ENCODE results near the gene IL22. TPM values are rescaled to one million over a fixed set of nuclear protein-coding genes. Genes with fewer than 3 reads are reported as not detected.
"Not testable (repeated sequence)": the region's sequence is repeated elsewhere in the genome, so short reads cannot be mapped to it uniquely, and the experiment has no call there.

The IL22 gene
- total RNA-seq, 2 experiments from 2014 or later = 1.4 to 1.6 TPM

GRCh38 chr12:68229956-68230355, 23.4 kb downstream of the IL22 start:
- H3K4me1 Mint-ChIP-seq = peaks cover 13% of the 10 kb centered on the region
- H3K27me3 Mint-ChIP-seq = peaks cover 7% of the 10 kb centered on the region
- ChIA-PET CTCF (no interaction called here), POLR2A (no interaction called here)
- no peak overlapping the region for H3K27ac Mint-ChIP-seq
- H3K4me3 Mint-ChIP-seq = no peak overlapping the region
- DNase-seq = no peak
- ATAC-seq = no peak
- no peaks in the 10 kb centered on the region for H3K36me3 Mint-ChIP-seq (ENCODE audit: low read depth)
- intact Hi-C loops (cut with DNase I, micrococcal nuclease) = loop anchor here in 1 of 2 experiments (10.0 kb wide), 1 partner anchor 455 kb away; the partner anchor contains the start of gene NUP107
- no peaks in the 10 kb centered on the region for H3K9me3 Mint-ChIP-seq (ENCODE audit: low read depth)

DNA sequence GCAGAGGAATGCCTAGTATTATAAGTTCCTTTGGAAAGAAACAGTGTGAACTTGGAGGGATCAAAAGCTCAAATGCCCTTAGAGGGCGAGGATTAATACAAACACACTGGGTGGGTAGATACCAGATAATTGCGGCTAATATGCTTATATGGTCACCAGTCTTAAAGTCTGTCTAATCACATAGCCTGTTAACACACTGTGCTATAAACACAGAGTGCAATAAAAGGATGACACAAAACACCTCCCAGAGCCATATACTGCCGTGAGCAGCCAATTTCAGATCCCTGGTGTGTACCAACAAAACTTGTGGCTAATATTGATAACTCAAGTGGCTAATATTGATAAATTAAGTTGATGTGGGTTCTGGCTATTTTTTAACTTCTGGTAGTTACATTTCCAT, 26.0 kb downstream of the IL22 start:
- DNase-seq (no peak), ATAC-seq (no peak)
- H3K27ac Mint-ChIP-seq = no peak overlapping the region
- H3K36me3 Mint-ChIP-seq (ENCODE audit: low read depth) = no peaks in the 10 kb centered on the region
- H3K4me1 Mint-ChIP-seq = peaks cover 18% of the 10 kb centered on the region
- ChIA-PET CTCF (no interaction called here), POLR2A (no interaction called here)
- no peaks in the 10 kb centered on the region for H3K9me3 Mint-ChIP-seq (ENCODE audit: low read depth)
- H3K4me3 Mint-ChIP-seq = no peak overlapping the region
- intact Hi-C loops (cut with DNase I, micrococcal nuclease) = loop anchor here in 1 of 2 experiments (10.0 kb wide), 1 partner anchor 457 kb away; the partner anchor contains the start of gene NUP107
- peaks cover 10% of the 10 kb centered on the region for H3K27me3 Mint-ChIP-seq

- peaks cover 11% of the 10 kb centered on the region for H3K4me1 Mint-ChIP-seq
- POLR2A ChIA-PET = no interaction called here
- peaks cover 10% of the 10 kb centered on the region for H3K27me3 Mint-ChIP-seq
- intact Hi-C loops (cut with DNase I, micrococcal nuclease) = loop anchor here in 1 of 2 experiments (10.0 kb wide), 1 partner anchor 459 kb away; the partner anchor contains the start of gene NUP107
- CTCF ChIA-PET = interaction anchor here (0.7 to 6.1 kb wide), 5 partner anchors 11 to 95 kb away, joined by 3 to 143 read pairs (median 4); no protein-coding TSS in a partner anchor
- H3K36me3 Mint-ChIP-seq (ENCODE audit: low read depth) = no peaks in the 10 kb centered on the region
- H3K4me3 Mint-ChIP-seq = no peak within 1 kb of the TSS
- DNase-seq = peak; percentile 14
- no peaks in the 10 kb centered on the region for H3K9me3 Mint-ChIP-seq (ENCODE audit: low read depth)
- ATAC-seq = peak; percentile 50
- no peak within 1 kb of the TSS for H3K27ac Mint-ChIP-seq
Measured at GRCh38 chr12:68225576-68226476, 27.6 kb downstream of the IL22 start, which contains the start of gene IL26. TSS of gene IL26 (minus strand) at chr12:68225810. CDS start at chr12:68225756, 54 bp downstream.

- intact Hi-C loops (cut with DNase I, micrococcal nuclease) = loop anchor here in 1 of 2 experiments (10.0 kb wide), 1 partner anchor 460 kb away; the partner anchor contains the start of gene NUP107
- ATAC-seq (no peak), DNase-seq (no peak)
- Mint-ChIP-seq H3K4me3 (no peak overlapping the region), H3K36me3 (ENCODE audit: low read depth) (no peaks in the 10 kb centered on the region), H3K4me1 (peaks cover 10% of the 10 kb centered on the region), H3K27ac (no peak overlapping the region), H3K9me3 (ENCODE audit: low read depth) (no peaks in the 10 kb centered on the region), H3K27me3 (peaks cover 10% of the 10 kb centered on the region)
- ChIA-PET POLR2A (no interaction called here), CTCF (interaction anchor here (0.6 to 6.1 kb wide), 12 partner anchors 12 to 184 kb away, joined by 3 to 143 read pairs (median 7); no protein-coding TSS in a partner anchor)
Measured at GRCh38 chr12:68224613-68225285, 28.7 kb downstream of the IL22 start.

DNA sequence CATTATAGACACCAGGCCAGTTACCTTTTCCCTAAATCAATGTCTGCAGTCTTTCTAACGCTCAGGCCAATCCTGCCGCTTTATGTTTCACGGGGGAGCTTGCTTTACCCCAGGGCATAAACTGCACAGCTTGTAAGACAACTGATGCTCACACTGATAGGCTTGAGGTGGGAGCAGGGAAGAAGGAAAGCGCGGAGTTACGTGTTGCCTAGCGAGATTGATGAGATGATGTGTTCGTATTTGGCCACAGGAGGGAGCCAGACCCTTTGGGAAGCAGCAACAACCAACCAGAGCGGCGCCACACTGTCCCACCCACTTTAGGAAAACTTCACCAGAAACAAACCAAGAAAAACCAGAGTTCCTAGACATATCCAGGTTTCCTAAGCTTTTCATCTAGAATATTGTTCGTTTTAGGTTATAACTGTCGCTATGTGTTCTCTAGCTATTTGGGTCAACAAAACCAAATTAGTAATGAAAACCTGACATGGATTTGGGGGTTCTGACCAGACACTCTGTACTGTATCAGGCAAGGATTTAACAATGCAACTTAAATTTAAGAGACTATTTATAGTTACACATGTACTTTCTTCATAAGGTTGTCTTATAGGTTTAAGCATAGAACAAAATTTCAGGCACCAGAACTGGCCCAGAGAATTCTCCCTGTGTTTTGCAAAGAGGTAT, 30.2 kb downstream of the IL22 start:
- DNase-seq (peak; percentile 85), ATAC-seq (peak; percentile 95)
- Mint-ChIP-seq H3K27me3 (peaks cover 13% of the 10 kb centered on the region), H3K4me1 (peaks cover 10% of the 10 kb centered on the region), H3K27ac (no peak overlapping the region), H3K4me3 (no peak overlapping the region), H3K9me3 (ENCODE audit: low read depth) (no peaks in the 10 kb centered on the region), H3K36me3 (ENCODE audit: low read depth) (no peaks in the 10 kb centered on the region)
- ChIA-PET POLR2A (interaction anchor here (0.6 to 0.7 kb wide), 2 partner anchors 62 to 543 kb away, joined by 6 to 8 read pairs; no protein-coding TSS in a partner anchor), CTCF (interaction anchor here (0.6 to 6.1 kb wide), 43 partner anchors 9 to 868 kb away, joined by 3 to 143 read pairs (median 5); partner anchors contain the start of genes IL22 and MDM1)
- intact Hi-C loops (cut with DNase I, micrococcal nuclease) = loop anchor here (1.0 to 10.0 kb wide), 4 partner anchors 94 to 462 kb away; partner anchors contain the start of gene NUP107 (in 1 of the 2)

GRCh38 chr12:68222326-68222725, 31.1 kb downstream of the IL22 start:
- POLR2A ChIA-PET = interaction anchor here (0.6 to 0.7 kb wide), 2 partner anchors 63 to 544 kb away, joined by 6 to 8 read pairs; no protein-coding TSS in a partner anchor
- Mint-ChIP-seq H3K4me3 (no peak overlapping the region), H3K27me3 (peaks cover 13% of the 10 kb centered on the region), H3K4me1 (peaks cover 10% of the 10 kb centered on the region), H3K9me3 (ENCODE audit: low read depth) (no peaks in the 10 kb centered on the region), H3K27ac (no peak overlapping the region), H3K36me3 (ENCODE audit: low read depth) (no peaks in the 10 kb centered on the region)
- DNase-seq = no peak
- CTCF ChIA-PET = interaction anchor here (0.7 to 6.1 kb wide), 33 partner anchors 8 to 868 kb away, joined by 3 to 143 read pairs (median 6); partner anchors contain the start of genes IL22 and MDM1
- ATAC-seq = no peak
- intact Hi-C loops (cut with DNase I, micrococcal nuclease) = loop anchor here in 1 of 2 experiments (2.0 to 10.0 kb wide), 2 partner anchors 182 to 462 kb away; partner anchors contain the start of gene NUP107

DNA sequence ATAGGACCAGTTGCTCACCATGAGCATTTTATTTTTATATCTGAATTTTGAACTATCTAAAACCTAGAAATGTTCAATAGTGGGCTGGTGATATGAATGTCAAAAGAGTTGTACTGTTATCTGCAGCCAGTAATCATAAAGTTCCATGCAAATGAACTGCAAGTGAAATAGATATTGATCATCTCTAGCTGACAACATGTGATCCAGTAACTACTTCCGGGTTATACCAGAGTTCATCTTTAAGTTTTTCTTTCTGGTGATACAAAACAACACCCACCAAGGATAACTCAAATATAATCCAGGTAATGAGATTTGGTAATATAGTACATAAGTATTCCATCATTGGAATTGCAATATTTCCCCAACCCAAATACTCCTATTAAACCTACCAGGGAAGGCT, 31.9 kb downstream of the IL22 start:
- Mint-ChIP-seq H3K27ac (no peak overlapping the region), H3K4me3 (no peak overlapping the region), H3K27me3 (peaks cover 10% of the 10 kb centered on the region), H3K9me3 (ENCODE audit: low read depth) (no peaks in the 10 kb centered on the region), H3K36me3 (ENCODE audit: low read depth) (no peaks in the 10 kb centered on the region), H3K4me1 (peaks cover 10% of the 10 kb centered on the region)
- CTCF ChIA-PET = interaction anchor here (1.2 to 6.1 kb wide), 7 partner anchors 10 to 181 kb away, joined by 3 to 143 read pairs (median 6); partner anchors contain the start of gene MDM1
- POLR2A ChIA-PET = no interaction called here
- no peak for ATAC-seq
- no peak for DNase-seq
- intact Hi-C loops (cut with DNase I, micrococcal nuclease) = loop anchor here in 1 of 2 experiments (10.0 kb wide), 1 partner anchor 463 kb away; the partner anchor contains the start of gene NUP107

GRCh38 chr12:68210875-68211274, 42.5 kb downstream of the IL22 start:
- intact Hi-C loops (cut with DNase I, micrococcal nuclease) = no loop called here
- Mint-ChIP-seq H3K9me3 (ENCODE audit: low read depth) (no peaks in the 10 kb centered on the region), H3K4me1 (peaks cover 3% of the 10 kb centered on the region), H3K4me3 (no peak overlapping the region), H3K27me3 (peaks cover 2% of the 10 kb centered on the region), H3K36me3 (ENCODE audit: low read depth) (no peaks in the 10 kb centered on the region), H3K27ac (no peak overlapping the region)
- ATAC-seq = no peak
- ChIA-PET POLR2A (no interaction called here), CTCF (interaction anchor here (0.5 kb wide), 1 partner anchor 34 kb away, joined by 3 read pairs; no protein-coding TSS in a partner anchor)
- DNase-seq = no peak

- H3K27ac Mint-ChIP-seq; ATAC-seq; POLR2A ChIA-PET; H3K27me3 Mint-ChIP-seq; H3K4me1 Mint-ChIP-seq; H3K36me3 Mint-ChIP-seq (ENCODE audit: low read depth); intact Hi-C loops (cut with DNase I, micrococcal nuclease); H3K9me3 Mint-ChIP-seq (ENCODE audit: low read depth); DNase-seq; H3K4me3 Mint-ChIP-seq: not testable (repeated sequence)
- CTCF ChIA-PET = interaction anchor here (0.6 kb wide), 1 partner anchor 14 kb away, joined by 5 read pairs; no protein-coding TSS in a partner anchor
Measured at GRCh38 chr12:68209048-68209728, 44.2 kb downstream of the IL22 start.

DNA sequence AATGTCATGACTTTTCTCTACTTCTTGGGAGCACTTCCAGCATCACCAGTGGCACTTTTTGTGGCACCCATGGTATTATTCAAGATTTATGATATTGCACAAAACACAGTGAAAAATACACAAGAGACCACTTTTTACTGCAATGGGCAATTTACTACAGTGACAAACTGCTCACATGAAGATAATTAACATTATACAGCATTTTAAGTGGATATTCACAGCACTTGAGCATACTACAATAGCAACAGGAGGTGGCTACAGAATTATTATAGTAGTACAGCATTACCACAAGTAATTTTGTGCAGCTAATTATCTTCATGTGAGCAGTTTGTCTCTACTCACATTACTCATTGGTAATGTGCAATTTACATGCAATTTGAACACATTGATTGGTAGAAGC, 46.1 kb downstream of the IL22 start:
- Mint-ChIP-seq H3K4me3 (no peak overlapping the region), H3K27ac (no peak overlapping the region), H3K27me3 (peaks cover 2% of the 10 kb centered on the region), H3K4me1 (peaks cover 16% of the 10 kb centered on the region), H3K36me3 (ENCODE audit: low read depth) (no peaks in the 10 kb centered on the region), H3K9me3 (ENCODE audit: low read depth) (no peaks in the 10 kb centered on the region)
- DNase-seq = no peak
- no peak for ATAC-seq
- CTCF ChIA-PET = interaction anchor here (1.3 to 1.6 kb wide), 2 partner anchors 110 to 120 kb away, joined by 3 read pairs; no protein-coding TSS in a partner anchor
- POLR2A ChIA-PET = no interaction called here
- intact Hi-C loops (cut with DNase I, micrococcal nuclease) = no loop called here

Measured in activated CD4-positive, alpha-beta T cell treated with anti-CD3 and anti-CD28 coated beads for 36 hours (primary cell).